NCI-H524 treated with DMSO at 0.1 percent for 48 hours (cell line): ENCODE measurements around the gene DUSP5.
"Not testable (repeated sequence)": the region's sequence is repeated elsewhere in the genome, so short reads cannot be mapped to it uniquely, and the experiment has no call there.

Experiments used
- DNase-seq: peaks from one replicate; lab custom pipeline; 2025; lab: John Stamatoyannopoulos, UW

DUSP5 gene

GRCh38 chr10:110523736-110524135 is 26.0 kb downstream of the DUSP5 start:
- DNase-seq, result no peak

DNA sequence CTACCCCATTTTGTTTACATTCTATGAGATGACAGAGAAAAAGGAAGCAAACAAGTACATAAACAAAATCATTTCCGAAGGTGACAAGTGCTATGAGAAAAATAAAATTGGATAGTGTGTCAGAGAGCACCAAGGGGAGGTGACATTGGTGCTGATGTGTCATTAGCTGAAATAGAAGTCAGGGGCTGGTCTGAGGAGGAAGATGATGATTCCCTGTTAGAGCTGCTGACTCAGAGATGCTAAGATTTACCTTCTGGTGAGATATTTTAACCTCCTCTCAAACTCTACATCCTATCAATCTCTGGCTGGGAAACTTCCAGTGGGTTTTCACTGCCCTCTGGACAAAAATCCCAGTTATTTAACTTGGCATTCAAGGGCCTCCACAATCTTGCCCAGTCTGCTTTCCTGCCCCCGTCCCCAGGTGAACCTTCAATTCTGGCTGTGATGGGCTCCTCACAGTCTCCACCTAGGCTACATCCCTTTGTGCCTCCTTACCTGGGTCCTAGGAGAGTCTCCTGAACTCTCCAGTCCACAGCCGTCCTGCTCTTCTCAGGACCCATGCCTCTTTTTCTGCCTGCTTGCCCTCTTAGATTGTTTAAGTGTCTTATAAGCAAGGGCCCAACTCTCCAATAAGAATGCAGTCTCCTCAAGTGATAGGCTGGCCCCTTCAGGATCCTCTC is 26.6 kb downstream of the DUSP5 start:
- DNase-seq, result no peak

DNA sequence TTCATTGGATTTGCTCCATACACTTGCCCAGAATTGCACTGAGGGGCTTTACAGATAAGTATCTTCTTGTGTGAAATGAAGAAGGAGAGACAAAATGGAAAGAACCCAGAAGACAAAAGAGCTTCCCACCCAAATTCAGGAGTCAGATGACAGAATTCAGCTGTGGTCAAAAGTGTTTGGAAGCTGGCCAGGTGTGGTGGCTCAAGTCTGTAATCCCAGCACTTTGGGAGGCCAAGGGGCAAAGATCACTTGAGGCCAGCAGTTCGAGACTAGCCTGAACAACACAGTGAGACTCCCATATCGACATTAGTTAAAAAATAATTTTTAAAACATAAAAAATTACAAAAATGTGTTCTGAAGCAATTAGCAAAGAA is 27.1 kb downstream of the DUSP5 start:
- DNase-seq, result no peak

- DNase-seq, result no peak
These were observed 27.9 kb downstream of the DUSP5 start for GRCh38 chr10:110525349-110526260.

- no peak for DNase-seq
These were observed 30.0 kb downstream of the DUSP5 start for GRCh38 chr10:110527731-110528171.

- no peak for DNase-seq
These were observed 30.7 kb downstream of the DUSP5 start for GRCh38 chr10:110528224-110528996.

- DNase-seq, result not testable (repeated sequence)
These were observed 31.4 kb downstream of the DUSP5 start for GRCh38 chr10:110528997-110529524.

- no peak for DNase-seq
These were observed 31.9 kb downstream of the DUSP5 start for GRCh38 chr10:110529596-110530011.

- no peak for DNase-seq
These were observed 32.6 kb downstream of the DUSP5 start for GRCh38 chr10:110530131-110530831.

DNA sequence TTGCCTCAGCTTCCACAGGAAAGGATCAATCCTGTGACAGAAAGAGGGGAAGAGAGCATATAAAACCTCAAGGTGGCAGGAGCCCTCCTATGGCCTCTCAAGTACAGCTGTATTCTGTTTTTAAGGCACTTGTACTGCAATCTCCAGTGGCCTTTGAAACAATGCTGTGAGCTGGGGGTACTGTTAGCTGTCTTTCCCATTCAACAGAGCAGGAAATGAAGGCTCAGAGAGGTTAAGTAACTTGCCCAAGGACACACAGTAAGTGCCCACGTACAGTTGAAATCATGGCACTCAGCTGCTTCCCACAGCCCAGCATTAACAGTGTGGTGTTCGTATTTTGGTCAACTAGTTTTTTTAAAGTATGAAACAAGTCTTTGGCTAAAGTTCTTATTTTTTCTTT is 34.0 kb downstream of the DUSP5 start:
- no peak for DNase-seq

DNA sequence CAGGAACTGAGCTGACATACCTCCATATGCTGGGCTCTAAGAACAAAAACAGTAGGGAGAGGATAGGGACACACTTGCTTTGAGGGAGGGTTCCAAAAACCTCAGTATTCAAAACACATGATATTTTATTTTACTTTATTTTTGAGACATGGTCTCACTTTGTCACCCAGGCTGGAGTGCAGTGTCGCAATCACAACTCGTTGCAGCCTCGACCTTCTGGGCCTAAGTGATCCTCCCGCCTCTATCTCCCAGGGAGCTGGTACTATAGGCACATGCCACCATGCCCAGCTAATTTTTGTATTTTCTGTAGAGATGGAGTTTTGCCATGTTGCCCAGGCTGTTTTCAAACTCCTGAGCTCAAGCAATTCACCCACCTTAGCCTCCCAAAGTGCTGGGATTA is 34.9 kb downstream of the DUSP5 start:
- DNase-seq, result not testable (repeated sequence)

DNA sequence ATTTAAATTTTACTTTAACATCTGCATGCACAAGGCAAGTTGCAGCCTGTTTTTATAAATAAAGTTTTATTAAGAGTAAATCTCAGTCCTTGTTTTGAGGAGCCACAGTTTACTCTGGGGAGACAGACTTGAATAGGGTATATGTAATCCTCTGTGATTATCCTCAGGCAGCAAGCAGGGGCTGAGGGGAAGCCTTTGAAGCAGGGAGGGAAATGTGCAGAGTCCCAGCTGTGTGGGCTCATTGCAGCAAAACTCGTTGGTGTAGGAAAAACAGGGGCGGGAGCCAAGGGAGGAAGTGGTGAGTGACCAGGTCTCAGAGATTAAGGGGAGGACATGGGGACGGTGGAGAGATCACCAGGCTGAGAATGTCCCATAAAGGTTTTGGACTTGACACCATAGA is 35.4 kb downstream of the DUSP5 start:
- DNase-seq, result no peak

GRCh38 chr10:110534571-110534970 is 36.9 kb downstream of the DUSP5 start:
- DNase-seq, result no peak

GRCh38 chr10:110535958-110536891 is 38.5 kb downstream of the DUSP5 start:
- no peak for DNase-seq

- no peak for DNase-seq
These were observed 41.4 kb downstream of the DUSP5 start for GRCh38 chr10:110539091-110539490.

GRCh38 chr10:110540031-110540430 is 42.3 kb downstream of the DUSP5 start:
- no peak for DNase-seq

GRCh38 chr10:110544958-110545537 is 47.3 kb downstream of the DUSP5 start:
- no peak for DNase-seq

DNA sequence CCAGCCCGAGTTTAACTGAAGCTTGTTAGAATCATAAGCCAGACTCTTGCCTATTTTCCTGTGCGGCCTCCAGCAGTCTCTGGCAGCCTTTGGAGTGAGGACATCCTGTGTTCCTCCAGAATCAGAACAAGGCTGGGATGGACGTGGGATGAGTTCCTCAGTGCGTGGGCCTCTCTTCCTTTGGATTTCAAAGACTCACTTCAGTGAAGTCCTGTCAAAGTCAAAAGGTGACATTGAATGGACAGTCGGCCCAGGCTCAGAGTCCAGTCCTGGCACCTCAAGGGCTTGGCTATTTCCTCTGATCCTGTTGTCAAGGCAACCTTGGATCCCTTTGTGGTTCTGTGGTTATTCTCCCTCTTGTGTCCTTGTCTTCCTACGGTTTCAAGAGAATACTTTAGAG is 48.4 kb downstream of the DUSP5 start:
- no peak for DNase-seq

DNA sequence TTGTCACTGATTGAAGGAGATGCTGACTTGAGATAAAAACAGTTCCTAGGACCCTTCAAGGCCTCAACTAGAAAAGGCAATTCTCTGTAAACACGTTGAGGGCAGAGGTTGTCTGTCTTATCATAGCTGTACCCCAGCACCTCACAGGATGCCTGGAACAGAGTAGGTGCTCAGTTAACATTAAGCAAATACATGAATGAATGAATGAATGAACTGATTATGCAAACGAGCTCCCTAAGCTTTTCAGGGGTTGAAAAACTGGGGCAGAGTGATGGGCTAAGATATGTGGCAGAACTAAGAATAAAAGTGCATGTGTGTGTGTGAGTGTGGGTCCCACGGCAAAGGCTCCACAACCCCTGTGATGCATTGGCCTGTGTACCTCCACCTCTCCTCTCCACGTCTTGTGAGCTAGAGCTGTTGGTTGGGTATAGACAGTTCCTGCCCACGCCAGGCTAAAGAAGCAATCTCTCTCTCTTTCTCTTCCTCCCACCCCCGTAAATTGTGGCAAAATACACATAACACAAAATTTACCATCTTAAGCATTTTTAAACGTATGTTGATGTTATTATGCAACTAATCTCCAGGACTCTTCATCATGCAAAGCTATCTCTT is 48.9 kb downstream of the DUSP5 start:
- DNase-seq, result no peak
